ENCODE measurements around the gene GNA15.

DNA sequence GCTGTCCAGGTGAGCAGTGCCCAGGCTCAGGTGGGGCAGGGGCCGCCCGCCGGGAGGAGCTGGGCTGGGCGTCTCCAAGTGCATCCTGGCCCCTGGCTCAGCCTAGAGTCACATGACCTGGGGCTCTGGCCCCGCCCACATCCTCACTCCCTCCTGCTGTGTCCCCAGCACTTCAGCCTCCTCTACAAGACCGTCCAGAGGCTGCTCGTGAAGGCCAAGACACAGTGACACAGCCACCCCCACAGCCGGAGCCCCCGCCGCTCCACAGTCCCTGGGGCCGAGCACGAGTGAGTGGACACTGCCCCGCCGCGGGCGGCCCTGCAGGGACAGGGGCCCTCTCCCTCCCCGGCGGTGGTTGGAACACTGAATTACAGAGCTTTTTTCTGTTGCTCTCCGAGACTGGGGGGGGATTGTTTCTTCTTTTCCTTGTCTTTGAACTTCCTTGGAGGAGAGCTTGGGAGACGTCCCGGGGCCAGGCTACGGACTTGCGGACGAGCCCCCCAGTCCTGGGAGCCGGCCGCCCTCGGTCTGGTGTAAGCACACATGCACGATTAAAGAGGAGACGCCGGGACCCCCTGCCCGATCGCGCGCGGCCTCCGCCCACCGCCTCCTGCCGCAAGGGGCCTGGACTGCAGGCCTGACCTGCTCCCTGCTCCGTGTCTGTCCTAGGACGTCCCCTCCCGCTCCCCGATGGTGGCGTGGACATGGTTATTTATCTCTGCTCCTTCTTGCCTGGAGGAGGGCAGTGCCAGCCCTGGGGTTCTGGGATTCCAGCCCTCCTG is 71.8 kb downstream of the GNA15 start:
- no peak for TF ChIP-seq CTCF (IDR thresholded peaks at IDR 0.05; ENCODE audit: low read depth, low read length)
- no peak for TF ChIP-seq EZH2phosphoT487 (IDR thresholded peaks at IDR 0.05; ENCODE audit: low read depth)

Data from OCI-LY3 (cell line).